Endodermal cell (in vitro differentiated cells): ENCODE results near the gene KIFAP3. TPM values are rescaled to one million over a fixed set of nuclear protein-coding genes. Genes with fewer than 3 reads are reported as not detected.

Experiments
- DNase-seq: peaks from one replicate; pipeline ENCODE4 v3.0.0-alpha.2; 2017
- H3K27ac ChIP-seq: 2 replicates; pipeline ENCODE4 v1.5.1; 2013; ENCODE audit warnings: mild to moderate bottlenecking, low read depth, low read length, moderate library complexity
- H3K27me3 ChIP-seq: 2 replicates; pipeline ENCODE4 v1.6.1; 2013; ENCODE audit warnings: mild to moderate bottlenecking, low read length, moderate library complexity; ENCODE audit not compliant: insufficient read depth, control insufficient read depth, poor library complexity, severe bottlenecking
- H3K36me3 ChIP-seq: 2 replicates; pipeline ENCODE4 v1.7.0; 2013; ENCODE audit warnings: mild to moderate bottlenecking, low read length, moderate library complexity; ENCODE audit not compliant: control insufficient read depth, insufficient read depth
- H3K4me1 ChIP-seq: one replicate; pipeline ENCODE4 v1.7.0; 2013; ENCODE audit warnings: low read length; ENCODE audit not compliant: control insufficient read depth, insufficient read depth
- H3K4me3 ChIP-seq: 2 replicates; pipeline ENCODE4 v1.5.1; 2013; ENCODE audit warnings: mild to moderate bottlenecking, low read length, moderate library complexity
- H3K9ac ChIP-seq: 2 replicates; pipeline ENCODE4 v1.6.1; 2013; ENCODE audit warnings: mild to moderate bottlenecking, low read length, moderate library complexity; ENCODE audit not compliant: poor library complexity, severe bottlenecking; ENCODE audit errors: extremely low read depth
- H3K9me3 ChIP-seq: 2 replicates; pipeline ENCODE4 v1.6.1; 2013; ENCODE audit warnings: mild to moderate bottlenecking, low read length, moderate library complexity; ENCODE audit not compliant: control insufficient read depth
- H3K27ac Mint-ChIP-seq: 2 replicates; pipeline ENCODE4 v1.8.0; 2020; ENCODE audit warnings: mixed read lengths
- H3K27me3 Mint-ChIP-seq: 2 replicates; pipeline ENCODE4 v1.8.0; 2021; ENCODE audit warnings: mild to moderate bottlenecking, mixed read lengths; ENCODE audit not compliant: insufficient read depth
- H3K36me3 Mint-ChIP-seq: 2 replicates; pipeline ENCODE4 v1.8.0; 2020; ENCODE audit warnings: low read depth, mixed read lengths
- H3K4me1 Mint-ChIP-seq: 2 replicates; pipeline ENCODE4 v1.8.0; 2020; ENCODE audit warnings: mixed read lengths
- H3K4me3 Mint-ChIP-seq: 2 replicates; pipeline ENCODE4 v1.8.0; 2020; ENCODE audit warnings: mild to moderate bottlenecking, moderate library complexity, mixed read lengths
- H3K9me3 Mint-ChIP-seq: 2 replicates; pipeline ENCODE4 v1.8.0; 2020; ENCODE audit warnings: mild to moderate bottlenecking, mixed read lengths
- CTCF ChIP-seq: fragments of 200-600 bp; sonication (generic); conservative IDR thresholded peaks from 2 replicates; pipeline ENCODE4 v1.5.0; 2021; ENCODE audit warnings: antibody characterized with exemption, mild to moderate bottlenecking
- WGBS, 2 experiments: methylation state at CpG; one replicate each; pipeline versions ENCODE4 v1.1.5 to v1.1.7; 2013; ENCODE audit warnings: missing lambda C conversion rate in 2 of 2, mixed read lengths in 1 of 2; ENCODE audit not compliant: insufficient coverage in 1 of 2, insufficient read length in 1 of 2; 5-methylcytosine and 5-hydroxymethylcytosine counted together
- total RNA-seq, 2 donors: library from RNA; stranded (reverse); fragmentation: NEBNext Ultra II Directional in 1 of 2; extraction: Animal tissue kit (Norgen Biotek cat#: 25700) in 1 of 2; gene quantifications; 2 replicates in 1 of 2; 3 replicates in 1 of 2; pipeline ENCODE4 v1.2.1, GENCODE V29; 2021

The KIFAP3 gene
- total RNA-seq, 2 donors from 2014 or later = 8.9 to 14.5 TPM

GRCh38 chr1:170001266-170001665 is 73.2 kb downstream of the KIFAP3 start:
- Mint-ChIP-seq H3K27ac (no peak overlapping the region), H3K4me1 (peaks cover 13% of the 10 kb centered on the region), H3K36me3 (peaks cover 2% of the 10 kb centered on the region), H3K4me3 (no peak overlapping the region), H3K27me3 (peaks cover 44% of the 10 kb centered on the region), H3K9me3 (peaks cover 3% of the 10 kb centered on the region)
- H3K36me3 ChIP-seq = no peaks in the 10 kb centered on the region
- TF ChIP-seq CTCF = no peak
- no peaks in the 10 kb centered on the region for H3K9me3 ChIP-seq
- H3K27ac ChIP-seq = no peak overlapping the region
- H3K4me3 ChIP-seq = no peak overlapping the region
- DNase-seq = no peak
- H3K4me1 ChIP-seq = peaks cover 10% of the 10 kb centered on the region
- 85% methylated on average over 2 of the region's 2 CpGs; no CpG with 5 or more reads in 1 of the 2 experiments for WGBS, 2 experiments
- peaks cover 7% of the 10 kb centered on the region for H3K27me3 ChIP-seq
- H3K9ac ChIP-seq = no peak overlapping the region

GRCh38 chr1:169999761-170000160 is 74.7 kb downstream of the KIFAP3 start:
- Histone ChIP-seq H3K9me3 (no peaks in the 10 kb centered on the region), H3K36me3 (no peaks in the 10 kb centered on the region), H3K27me3 (peaks cover 7% of the 10 kb centered on the region), H3K27ac (no peak overlapping the region), H3K4me1 (peaks cover 10% of the 10 kb centered on the region), H3K4me3 (no peak overlapping the region), H3K9ac (no peak overlapping the region)
- WGBS, 2 experiments = 91 to 95% methylated on average over 2 of the region's 2 CpGs
- no peak for DNase-seq
- Mint-ChIP-seq H3K9me3 (peaks cover 3% of the 10 kb centered on the region), H3K36me3 (no peaks in the 10 kb centered on the region), H3K4me3 (no peak overlapping the region), H3K4me1 (peaks cover 13% of the 10 kb centered on the region), H3K27me3 (peaks cover 44% of the 10 kb centered on the region), H3K27ac (no peak overlapping the region)
- no peak for TF ChIP-seq CTCF

GRCh38 chr1:169999331-169999741 is 75.2 kb downstream of the KIFAP3 start:
- no peak overlapping the region for H3K9ac ChIP-seq
- H3K4me1 ChIP-seq = peaks cover 10% of the 10 kb centered on the region
- TF ChIP-seq CTCF = no peak
- Mint-ChIP-seq H3K27ac (no peak overlapping the region), H3K9me3 (peaks cover 3% of the 10 kb centered on the region), H3K4me1 (peaks cover 13% of the 10 kb centered on the region), H3K27me3 (peaks cover 44% of the 10 kb centered on the region), H3K4me3 (no peak overlapping the region), H3K36me3 (no peaks in the 10 kb centered on the region)
- H3K27ac ChIP-seq = no peak overlapping the region
- H3K4me3 ChIP-seq = no peak overlapping the region
- DNase-seq = no peak
- H3K27me3 ChIP-seq = peaks cover 7% of the 10 kb centered on the region
- H3K9me3 ChIP-seq = no peaks in the 10 kb centered on the region
- no peaks in the 10 kb centered on the region for H3K36me3 ChIP-seq
- 89 to 93% methylated on average over 2 to 4 of the region's 4 CpGs for WGBS, 2 experiments
